DND-41 (cell line): Measurements from ENCODE around the gene POC1B.

ENCODE experiments used
- CTCF ChIP-seq: IDR thresholded peaks from 2 replicates; pipeline ENCODE4 v1.5.1; 2012; ENCODE audit warnings: borderline replicate concordance, low read length, moderate library complexity, mild to moderate bottlenecking; ENCODE audit not compliant: poor library complexity, severe bottlenecking; ENCODE audit errors: extremely low read depth
- EZH2 ChIP-seq: IDR thresholded peaks from 3 replicates; pipeline ENCODE4 v1.6.1; 2012; ENCODE audit warnings: borderline replicate concordance, low read depth, mild to moderate bottlenecking, moderate library complexity, low read length, inconsistent platforms; ENCODE audit not compliant: severe bottlenecking

- TF ChIP-seq CTCF (no peak), EZH2 (no peak)
Measured at GRCh38 chr12:89540586-89540985, 14.7 kb upstream of the POC1B start.
